Epithelial cell of proximal tubule (primary cell): Measurements from ENCODE around the gene ZNF410. TPM values are rescaled to one million over a fixed set of nuclear protein-coding genes. Genes with fewer than 3 reads are reported as not detected.
A peak's percentile ranks its signal among the peaks of the same experiment; 100 is the strongest.

Source experiments
- DNase-seq: peaks from one replicate; pipeline ENCODE4 v3.0.0-alpha.2; 2011; ENCODE audit warnings: low read depth
- H3K4me3 ChIP-seq: 2 replicates; pipeline ENCODE4 v1.5.1; 2011; ENCODE audit warnings: low read depth, mild to moderate bottlenecking, low read length
- CTCF ChIP-seq: conservative IDR thresholded peaks from 2 replicates; pipeline ENCODE4 v1.5.1; 2012; ENCODE audit warnings: low read depth, mild to moderate bottlenecking, low read length
- total RNA-seq: library from RNA; depleted of rRNA; stranded (reverse); fragments of >200 nt; gene quantifications from 2 replicates; pipeline ENCODE4 v1.2.3, GENCODE V29; 2015

ZNF410 gene
- total RNA-seq, 1 donor from 2014 or later, result 43.8 TPM

DNA sequence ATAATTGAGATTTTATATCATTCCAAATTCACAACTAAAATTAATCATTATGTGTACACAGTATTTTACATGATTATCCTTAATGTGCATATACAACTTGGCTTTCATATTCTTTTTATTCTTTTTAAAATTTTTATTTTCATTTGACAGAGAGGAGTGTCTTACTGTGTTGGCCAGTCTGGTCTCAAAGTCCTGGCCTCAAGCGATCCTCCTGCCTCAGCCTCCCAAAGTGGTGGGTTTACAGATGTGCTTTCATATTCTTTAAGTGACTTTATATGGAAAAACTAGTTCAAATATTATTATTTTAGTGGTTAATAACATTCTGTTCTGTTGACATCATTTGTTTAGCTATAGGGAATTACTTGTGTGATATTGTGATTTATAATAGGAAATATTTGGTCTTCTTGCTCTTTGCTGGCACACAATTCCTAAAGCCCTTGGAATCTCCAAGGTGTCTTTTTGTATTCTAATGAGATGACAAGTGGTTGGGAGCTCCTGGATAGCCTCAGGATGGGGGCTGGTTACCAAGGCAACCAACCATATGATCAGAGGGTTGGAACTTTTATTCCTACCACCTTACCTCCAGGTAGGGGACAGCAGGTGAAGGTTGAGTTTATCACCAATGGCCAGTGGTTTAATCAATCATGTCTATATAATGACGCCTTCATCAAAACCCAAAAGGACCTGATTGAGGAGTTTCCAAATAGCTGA lies 16.0 kb upstream of the ZNF410 start:
- no peak overlapping the region for H3K4me3 ChIP-seq
- TF ChIP-seq CTCF, result no peak
- DNase-seq, result no peak

- H3K4me3 ChIP-seq, result no peak overlapping the region
- no peak for TF ChIP-seq CTCF
- no peak for DNase-seq
These were observed 13.0 kb upstream of the ZNF410 start for GRCh38 chr14:73873660-73874059.

GRCh38 chr14:73877790-73878189 lies 8.9 kb upstream of the ZNF410 start:
- DNase-seq, result no peak
- TF ChIP-seq CTCF, result no peak
- H3K4me3 ChIP-seq, result no peak overlapping the region

GRCh38 chr14:73878436-73878835 lies 8.2 kb upstream of the ZNF410 start:
- DNase-seq, result no peak
- no peak for TF ChIP-seq CTCF
- H3K4me3 ChIP-seq, result no peak overlapping the region

GRCh38 chr14:73879027-73879426 lies 7.6 kb upstream of the ZNF410 start:
- H3K4me3 ChIP-seq, result no peak overlapping the region
- no peak for DNase-seq
- TF ChIP-seq CTCF, result no peak

- no peak overlapping the region for H3K4me3 ChIP-seq
- TF ChIP-seq CTCF, result no peak
- no peak for DNase-seq
These were observed 2.0 kb upstream of the ZNF410 start for GRCh38 chr14:73884438-73885190.

- DNase-seq, result no peak
- no peak for TF ChIP-seq CTCF
- H3K4me3 ChIP-seq, result peak overlapping the region; percentile 92
These were observed 608 bp downstream of the ZNF410 start for GRCh38 chr14:73887318-73887616.
